Measurements from ENCODE around the gene KNDC1. TPM values are rescaled to one million over a fixed set of nuclear protein-coding genes. Genes with fewer than 3 reads are reported as not detected.

KNDC1 gene
- total RNA-seq, 4 donors from 2014 or later: under 0.01 to 12.5 (median 5.3) TPM

GRCh38 chr10:133196936-133197758 lies 37.1 kb downstream of the KNDC1 start:
- H3K27ac ChIP-seq: no peak overlapping the region
- no peak for DNase-seq
- intact Hi-C loops (cut with DNase I; ENCODE audit: low total_unique reads): no loop called here

GRCh38 chr10:133197786-133198185 lies 37.8 kb downstream of the KNDC1 start:
- H3K27ac ChIP-seq: no peak overlapping the region
- H3K4me3 ChIP-seq: no peak overlapping the region
- TF ChIP-seq CTCF (IDR thresholded peaks at IDR 0.05): no peak
- no peak for TF ChIP-seq POLR2A (IDR thresholded peaks at IDR 0.05)
- intact Hi-C loops (cut with DNase I; ENCODE audit: low total_unique reads): no loop called here
- no peaks in the 10 kb centered on the region for H3K36me3 ChIP-seq
- no peak for DNase-seq
- H3K27me3 ChIP-seq: no peaks in the 10 kb centered on the region
- no peaks in the 10 kb centered on the region for H3K9me3 ChIP-seq
- no peaks in the 10 kb centered on the region for H3K4me1 ChIP-seq

More at GRCh38 chr10:133196936-133197758, 37.1 kb downstream of the KNDC1 start:
- Histone ChIP-seq H3K36me3 (no peaks in the 10 kb centered on the region), H3K27me3 (no peaks in the 10 kb centered on the region), H3K9me3 (no peaks in the 10 kb centered on the region), H3K4me3 (no peak overlapping the region), H3K4me1 (no peaks in the 10 kb centered on the region)
- TF ChIP-seq CTCF (IDR thresholded peaks at IDR 0.05) (no peak), POLR2A (IDR thresholded peaks at IDR 0.05) (no peak)

- DNase-seq: no peak
- Histone ChIP-seq H3K4me1 (no peaks in the 10 kb centered on the region), H3K36me3 (no peaks in the 10 kb centered on the region), H3K27me3 (no peaks in the 10 kb centered on the region), H3K9me3 (no peaks in the 10 kb centered on the region), H3K27ac (no peak overlapping the region), H3K4me3 (no peak overlapping the region)
- intact Hi-C loops (cut with DNase I; ENCODE audit: low total_unique reads): no loop called here
- TF ChIP-seq CTCF (IDR thresholded peaks at IDR 0.05) (no peak), POLR2A (IDR thresholded peaks at IDR 0.05) (no peak)
Observed at GRCh38 chr10:133198206-133198605, 38.2 kb downstream of the KNDC1 start.

- H3K27me3 ChIP-seq: no peaks in the 10 kb centered on the region
- TF ChIP-seq POLR2A (IDR thresholded peaks at IDR 0.05): no peak
- TF ChIP-seq CTCF (IDR thresholded peaks at IDR 0.05): no peak
- H3K4me1 ChIP-seq: no peaks in the 10 kb centered on the region
- no peak overlapping the region for H3K4me3 ChIP-seq
- H3K36me3 ChIP-seq: no peaks in the 10 kb centered on the region
- H3K27ac ChIP-seq: no peak overlapping the region
- H3K9me3 ChIP-seq: no peaks in the 10 kb centered on the region
- intact Hi-C loops (cut with DNase I; ENCODE audit: low total_unique reads): no loop called here
- DNase-seq: no peak
Observed at GRCh38 chr10:133198621-133199487, 38.8 kb downstream of the KNDC1 start.

- Histone ChIP-seq H3K27me3 (no peaks in the 10 kb centered on the region), H3K27ac (no peak overlapping the region), H3K4me1 (no peaks in the 10 kb centered on the region), H3K4me3 (no peak overlapping the region), H3K9me3 (no peaks in the 10 kb centered on the region), H3K36me3 (no peaks in the 10 kb centered on the region)
- intact Hi-C loops (cut with DNase I; ENCODE audit: low total_unique reads): no loop called here
- DNase-seq: no peak
- no peak for TF ChIP-seq CTCF (IDR thresholded peaks at IDR 0.05)
- no peak for TF ChIP-seq POLR2A (IDR thresholded peaks at IDR 0.05)
Observed at GRCh38 chr10:133199488-133199885, 39.5 kb downstream of the KNDC1 start.
